Kidney (tissue), 14 donors: ENCODE measurements around the gene ADAM8. TPM values are rescaled to one million over a fixed set of nuclear protein-coding genes. Genes with fewer than 3 reads are reported as not detected.

Source experiments
- DNase-seq, 5 donors: peaks; one replicate each; pipeline ENCODE4 v3.0.0-alpha.2; 2013 to 2020
- FAIRE-seq: peaks from 2 replicates; lab custom pipeline; 2012; peaks lifted over from hg19 to GRCh38; lab: Jason Lieb, UNC
- H3K27ac ChIP-seq, 2 donors: one replicate each; pipeline ENCODE4 v1.7.0; 2013; ENCODE audit warnings: low read depth in 2 of 2, low read length in 2 of 2, inconsistent platforms in 1 of 2
- H3K27me3 ChIP-seq: one replicate; pipeline ENCODE4 v1.7.1; 2013; ENCODE audit warnings: low read length, inconsistent platforms; ENCODE audit not compliant: control insufficient read depth, insufficient read depth
- H3K36me3 ChIP-seq, 3 donors: one replicate each; pipeline versions ENCODE4 v1.7.0 to v1.7.1; 2013; ENCODE audit warnings: low read length in 3 of 3, control low read depth in 1 of 3, inconsistent platforms in 1 of 3; ENCODE audit not compliant: insufficient read depth in 3 of 3, control insufficient read depth in 2 of 3
- H3K4me1 ChIP-seq, 3 donors: one replicate each; pipeline versions ENCODE4 v1.7.0 to v1.7.1; 2013; ENCODE audit warnings: low read length in 3 of 3, inconsistent platforms in 1 of 3, low read depth in 1 of 3; ENCODE audit not compliant: control insufficient read depth in 2 of 3, insufficient read depth in 2 of 3
- H3K4me3 ChIP-seq, 3 donors: one replicate each; pipeline versions ENCODE4 v1.7.0 to v1.8.1; 2013; ENCODE audit warnings: low read length in 3 of 3, control low read depth in 1 of 3, inconsistent platforms in 1 of 3
- H3K9ac ChIP-seq, 3 donors: one replicate each; pipeline versions ENCODE4 v1.7.0 to v1.7.1; 2013; ENCODE audit warnings: low read length in 3 of 3, control low read depth in 1 of 3, inconsistent platforms in 1 of 3
- H3K9me3 ChIP-seq, 3 donors: one replicate each; pipeline versions ENCODE4 v1.7.0 to v1.7.1; 2013; ENCODE audit warnings: low read length in 3 of 3, control low read depth in 1 of 3, inconsistent platforms in 1 of 3; ENCODE audit not compliant: control insufficient read depth in 2 of 3, insufficient read depth in 1 of 3
- intact Hi-C: fragments of 100-400 bp; cut with DNase I; formaldehyde crosslinking; loops from one replicate; pipeline ENCODE4 v1.11.1; 2022
- polyA plus RNA-seq: library from polyadenylated mRNA; stranded (reverse); fragments of 350-450 nt; fragmentation: Illumina TruSeq; extraction: RNeasy Lipid Tissue Mini Kit (QIAGEN cat#74804); gene quantifications from one replicate; pipeline ENCODE4 v1.2.3, GENCODE V29; 2014; ENCODE audit warnings: low read depth, low replicate concordance; ENCODE audit not compliant: insufficient read depth
- total RNA-seq: library from RNA; stranded (reverse); fragmentation: NEBNext Ultra II Directional; extraction: Animal tissue kit (Norgen Biotek cat#: 25700); gene quantifications from one replicate; pipeline ENCODE4 v1.2.1, GENCODE V29; 2021
- TF ChIP-seq, protein P1 (sequence below): IDR thresholded peaks from 3 replicates; pipeline ENCODE4 v1.5.1; 2012; ENCODE audit warnings: mild to moderate bottlenecking, moderate library complexity, borderline replicate concordance; ENCODE audit not compliant: insufficient read depth; ENCODE audit errors: extremely low read depth
- donor health status: control.
- donor health status: control.
- donor health status: control.
- donor health status: control.
- donor health status: control.
- donor health status: DM: yes; HTN: yes; CAD: no.
- donor health status: Normal renal cell carcinoma (clear cell type).

ADAM8 gene
- total and polyA plus RNA-seq, 2 donors from 2014 or later = 3.4 to 16.6 TPM

- Histone ChIP-seq H3K9ac (no peak overlapping the region), H3K4me3 (no peak overlapping the region), H3K9me3 (no peaks in the 10 kb centered on the region), H3K27me3 (no peaks in the 10 kb centered on the region), H3K36me3 (no peaks in the 10 kb centered on the region), H3K27ac (no peak overlapping the region), H3K4me1 (peaks cover 0 to 9% (median 0%) of the 10 kb centered on the region in 3 donors)
- no peak for DNase-seq
- TF ChIP-seq, protein P1, sequence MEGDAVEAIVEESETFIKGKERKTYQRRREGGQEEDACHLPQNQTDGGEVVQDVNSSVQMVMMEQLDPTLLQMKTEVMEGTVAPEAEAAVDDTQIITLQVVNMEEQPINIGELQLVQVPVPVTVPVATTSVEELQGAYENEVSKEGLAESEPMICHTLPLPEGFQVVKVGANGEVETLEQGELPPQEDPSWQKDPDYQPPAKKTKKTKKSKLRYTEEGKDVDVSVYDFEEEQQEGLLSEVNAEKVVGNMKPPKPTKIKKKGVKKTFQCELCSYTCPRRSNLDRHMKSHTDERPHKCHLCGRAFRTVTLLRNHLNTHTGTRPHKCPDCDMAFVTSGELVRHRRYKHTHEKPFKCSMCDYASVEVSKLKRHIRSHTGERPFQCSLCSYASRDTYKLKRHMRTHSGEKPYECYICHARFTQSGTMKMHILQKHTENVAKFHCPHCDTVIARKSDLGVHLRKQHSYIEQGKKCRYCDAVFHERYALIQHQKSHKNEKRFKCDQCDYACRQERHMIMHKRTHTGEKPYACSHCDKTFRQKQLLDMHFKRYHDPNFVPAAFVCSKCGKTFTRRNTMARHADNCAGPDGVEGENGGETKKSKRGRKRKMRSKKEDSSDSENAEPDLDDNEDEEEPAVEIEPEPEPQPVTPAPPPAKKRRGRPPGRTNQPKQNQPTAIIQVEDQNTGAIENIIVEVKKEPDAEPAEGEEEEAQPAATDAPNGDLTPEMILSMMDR = no peak
- FAIRE-seq = no peak
- intact Hi-C loops = no loop called here
Measured at GRCh38 chr10:133263674-133264073, 13.0 kb downstream of the ADAM8 start.

- no peak overlapping the region for H3K27ac ChIP-seq
- peak in 1 of 5 donors; percentile 79 for DNase-seq
- intact Hi-C loops = no loop called here
- no peak overlapping the region for H3K9ac ChIP-seq
- no peaks in the 10 kb centered on the region for H3K9me3 ChIP-seq
- TF ChIP-seq, protein P1 = no peak
- H3K27me3 ChIP-seq = no peaks in the 10 kb centered on the region
- peaks cover 0 to 12% (median 0%) of the 10 kb centered on the region in 3 donors for H3K4me1 ChIP-seq
- no peak for FAIRE-seq
- no peaks in the 10 kb centered on the region for H3K36me3 ChIP-seq
- H3K4me3 ChIP-seq = no peak overlapping the region
Measured at GRCh38 chr10:133262696-133263095, 14.0 kb downstream of the ADAM8 start.

DNA sequence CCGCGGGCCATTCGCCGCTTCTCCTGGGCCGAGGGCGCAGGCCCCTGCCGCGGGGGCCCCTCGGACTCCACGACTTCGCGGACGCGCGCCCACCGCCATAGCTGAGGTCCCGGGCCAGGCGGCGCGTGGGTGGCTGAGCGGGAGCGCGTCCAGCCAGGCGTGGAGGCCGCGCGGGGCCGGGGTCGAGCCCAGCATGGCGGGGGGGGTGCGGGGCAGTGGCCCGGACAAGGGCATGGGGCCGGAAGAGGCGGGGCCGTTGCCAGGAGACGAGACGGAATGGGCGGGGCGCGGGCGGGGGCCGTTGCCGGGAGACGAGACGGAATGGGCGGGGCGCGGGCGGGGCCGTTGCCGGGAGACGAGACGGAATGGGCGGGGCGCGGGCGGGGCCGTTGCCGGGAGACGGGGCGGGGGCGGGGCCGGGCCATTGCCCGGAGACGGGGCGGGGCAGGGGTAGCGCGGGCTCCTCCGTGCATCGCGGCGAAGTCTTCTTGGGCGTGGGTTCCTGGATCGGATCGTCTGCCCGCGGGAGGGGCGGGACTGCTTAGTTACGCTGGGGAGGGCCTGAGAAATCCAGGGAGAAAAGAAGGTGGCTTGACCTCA is 14.8 kb downstream of the ADAM8 start:
- Histone ChIP-seq H3K9ac (peak overlapping the region in 2 of 3 donors; percentile 26 to 61), H3K4me3 (peak overlapping the region in 2 of 3 donors; percentile 57 to 59), H3K27me3 (no peaks in the 10 kb centered on the region), H3K36me3 (no peaks in the 10 kb centered on the region), H3K4me1 (peaks cover 0 to 16% (median 0%) of the 10 kb centered on the region in 3 donors), H3K9me3 (no peaks in the 10 kb centered on the region), H3K27ac (peak overlapping the region; percentile 28 to 71)
- intact Hi-C loops = no loop called here
- FAIRE-seq (no peak), DNase-seq (peak; percentile 63 to 97 (median 81))
- TF ChIP-seq, protein P1 = no peak
